ENCODE data around the gene GPSM3.

The GPSM3 gene

GRCh38 chr6:32216285-32216684 lies 23.8 kb upstream of the GPSM3 start:
- TF ChIP-seq REST (IDR thresholded peaks at IDR 0.05; ENCODE audit: insufficient read depth in 1 of 2, low read depth in 2 of 2, low read length in 2 of 2), result no peak
- TF ChIP-seq TAF1 (IDR thresholded peaks at IDR 0.05; ENCODE audit: borderline replicate concordance, insufficient read depth, low read length), result no peak
- no peak for TF ChIP-seq SIN3A (IDR thresholded peaks at IDR 0.05; ENCODE audit: borderline replicate concordance, insufficient read depth, low read length)
- no peak for TF ChIP-seq FOXP2 (optimal IDR thresholded peaks at IDR 0.05; ENCODE audit: borderline replicate concordance, extremely low read depth, extremely low read length, insufficient read depth)
- TF ChIP-seq POLR2AphosphoS5 (IDR thresholded peaks at IDR 0.05; ENCODE audit: low read depth, low read length), result no peak

GRCh38 chr6:32215617-32216016 lies 23.2 kb upstream of the GPSM3 start:
- no peak for TF ChIP-seq POLR2AphosphoS5 (IDR thresholded peaks at IDR 0.05; ENCODE audit: low read depth, low read length)
- TF ChIP-seq REST (IDR thresholded peaks at IDR 0.05; ENCODE audit: insufficient read depth in 1 of 2, low read depth in 2 of 2, low read length in 2 of 2), result no peak
- TF ChIP-seq FOXP2 (optimal IDR thresholded peaks at IDR 0.05; ENCODE audit: borderline replicate concordance, extremely low read depth, extremely low read length, insufficient read depth), result no peak
- TF ChIP-seq TAF1 (IDR thresholded peaks at IDR 0.05; ENCODE audit: borderline replicate concordance, insufficient read depth, low read length), result no peak
- no peak for TF ChIP-seq SIN3A (IDR thresholded peaks at IDR 0.05; ENCODE audit: borderline replicate concordance, insufficient read depth, low read length)

- TF ChIP-seq FOXP2 (optimal IDR thresholded peaks at IDR 0.05; ENCODE audit: borderline replicate concordance, extremely low read depth, extremely low read length, insufficient read depth) (no peak), POLR2AphosphoS5 (IDR thresholded peaks at IDR 0.05; ENCODE audit: low read depth, low read length) (no peak), TAF1 (IDR thresholded peaks at IDR 0.05; ENCODE audit: borderline replicate concordance, insufficient read depth, low read length) (no peak), SIN3A (IDR thresholded peaks at IDR 0.05; ENCODE audit: borderline replicate concordance, insufficient read depth, low read length) (no peak), REST (IDR thresholded peaks at IDR 0.05; ENCODE audit: insufficient read depth in 1 of 2, low read depth in 2 of 2, low read length in 2 of 2) (no peak)
Observed at GRCh38 chr6:32214126-32214525, 21.7 kb upstream of the GPSM3 start.

GRCh38 chr6:32213649-32214048 lies 21.2 kb upstream of the GPSM3 start:
- no peak for TF ChIP-seq REST (IDR thresholded peaks at IDR 0.05; ENCODE audit: insufficient read depth in 1 of 2, low read depth in 2 of 2, low read length in 2 of 2)
- TF ChIP-seq FOXP2 (optimal IDR thresholded peaks at IDR 0.05; ENCODE audit: borderline replicate concordance, extremely low read depth, extremely low read length, insufficient read depth), result no peak
- no peak for TF ChIP-seq TAF1 (IDR thresholded peaks at IDR 0.05; ENCODE audit: borderline replicate concordance, insufficient read depth, low read length)

Measured in PFSK-1 (cell line).